ENCODE results near the gene RFNG.

DNA sequence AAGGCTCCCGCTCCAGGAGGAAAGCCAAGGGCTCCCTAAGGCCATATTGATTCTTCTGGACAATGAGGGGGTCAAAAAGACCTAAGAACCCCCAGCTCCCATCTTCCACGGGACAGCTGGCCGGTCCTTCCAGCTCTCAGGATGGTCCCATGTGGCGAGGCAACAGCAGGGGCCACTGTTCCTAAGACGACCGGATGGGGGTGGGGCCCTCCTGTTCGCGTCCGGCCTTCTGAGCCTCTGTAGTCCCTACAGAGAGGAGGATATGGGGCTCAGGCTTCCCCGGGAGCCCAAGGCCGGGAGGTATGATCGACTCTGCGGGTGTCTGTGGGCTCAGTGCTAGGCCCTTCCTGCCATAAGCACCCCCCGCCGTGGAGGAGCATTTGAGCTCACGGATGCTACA is 8.1 kb downstream of the RFNG start:
- TF ChIP-seq, protein P1, sequence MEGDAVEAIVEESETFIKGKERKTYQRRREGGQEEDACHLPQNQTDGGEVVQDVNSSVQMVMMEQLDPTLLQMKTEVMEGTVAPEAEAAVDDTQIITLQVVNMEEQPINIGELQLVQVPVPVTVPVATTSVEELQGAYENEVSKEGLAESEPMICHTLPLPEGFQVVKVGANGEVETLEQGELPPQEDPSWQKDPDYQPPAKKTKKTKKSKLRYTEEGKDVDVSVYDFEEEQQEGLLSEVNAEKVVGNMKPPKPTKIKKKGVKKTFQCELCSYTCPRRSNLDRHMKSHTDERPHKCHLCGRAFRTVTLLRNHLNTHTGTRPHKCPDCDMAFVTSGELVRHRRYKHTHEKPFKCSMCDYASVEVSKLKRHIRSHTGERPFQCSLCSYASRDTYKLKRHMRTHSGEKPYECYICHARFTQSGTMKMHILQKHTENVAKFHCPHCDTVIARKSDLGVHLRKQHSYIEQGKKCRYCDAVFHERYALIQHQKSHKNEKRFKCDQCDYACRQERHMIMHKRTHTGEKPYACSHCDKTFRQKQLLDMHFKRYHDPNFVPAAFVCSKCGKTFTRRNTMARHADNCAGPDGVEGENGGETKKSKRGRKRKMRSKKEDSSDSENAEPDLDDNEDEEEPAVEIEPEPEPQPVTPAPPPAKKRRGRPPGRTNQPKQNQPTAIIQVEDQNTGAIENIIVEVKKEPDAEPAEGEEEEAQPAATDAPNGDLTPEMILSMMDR (conservative IDR thresholded peaks at IDR 0.05; ENCODE audit: low read depth, low read length) = no peak
- no peak for TF ChIP-seq POLR2A (IDR thresholded peaks at IDR 0.05; ENCODE audit: low read depth, low read length)
- no peak for TF ChIP-seq FOS (IDR thresholded peaks at IDR 0.05; ENCODE audit: low read depth, low read length)
- no peak for TF ChIP-seq MAZ (IDR thresholded peaks at IDR 0.05; ENCODE audit: borderline replicate concordance, low read depth, low read length)
- TF ChIP-seq NFE2L2 (IDR thresholded peaks at IDR 0.05; ENCODE audit: low read depth, low read length) = no peak
- no peak for TF ChIP-seq RAD21 (IDR thresholded peaks at IDR 0.05; ENCODE audit: low read length)
